ENCODE results near the gene HIPK2.

- TF ChIP-seq CTCF (IDR thresholded peaks at IDR 0.05; ENCODE audit: extremely low read depth in 1 of 2, insufficient read depth in 1 of 2, low read depth in 1 of 2, low read length in 2 of 2): no peak
- TF ChIP-seq FOS (IDR thresholded peaks at IDR 0.05; ENCODE audit: borderline replicate concordance, insufficient read depth, low read length): peak; percentile 21
- no peak for TF ChIP-seq POLR2A (IDR thresholded peaks at IDR 0.05; ENCODE audit: low read depth, low read length)
- no peak for TF ChIP-seq EZH2 (IDR thresholded peaks at IDR 0.05; ENCODE audit: borderline replicate concordance, low read depth, low read length, severe bottlenecking)
- TF ChIP-seq POLR2AphosphoS5 (IDR thresholded peaks at IDR 0.05; ENCODE audit: insufficient read depth, low read depth, low read length): no peak
Measured at GRCh38 chr7:139813151-139813550, 35.4 kb upstream of the HIPK2 start.

All from endothelial cell of umbilical vein (primary cell).